Posterior cingulate gyrus (tissue), 11 donors: ENCODE measurements around the gene CCDC188.
A peak's percentile ranks its signal among the peaks of the same experiment; 100 is the strongest.

Source experiments
- DNase-seq, 10 donors: peaks; one replicate each; pipeline versions ENCODE4 v3.0.0 to v3.0.0-alpha.2; 2020 to 2021; ENCODE audit warnings: mixed read lengths in 3 of 10
- intact Hi-C: fragments of 100-400 bp; cut with DNase I; formaldehyde crosslinking; loops from one replicate; pipeline ENCODE4 v1.15.1; 2023

The CCDC188 gene

DNA sequence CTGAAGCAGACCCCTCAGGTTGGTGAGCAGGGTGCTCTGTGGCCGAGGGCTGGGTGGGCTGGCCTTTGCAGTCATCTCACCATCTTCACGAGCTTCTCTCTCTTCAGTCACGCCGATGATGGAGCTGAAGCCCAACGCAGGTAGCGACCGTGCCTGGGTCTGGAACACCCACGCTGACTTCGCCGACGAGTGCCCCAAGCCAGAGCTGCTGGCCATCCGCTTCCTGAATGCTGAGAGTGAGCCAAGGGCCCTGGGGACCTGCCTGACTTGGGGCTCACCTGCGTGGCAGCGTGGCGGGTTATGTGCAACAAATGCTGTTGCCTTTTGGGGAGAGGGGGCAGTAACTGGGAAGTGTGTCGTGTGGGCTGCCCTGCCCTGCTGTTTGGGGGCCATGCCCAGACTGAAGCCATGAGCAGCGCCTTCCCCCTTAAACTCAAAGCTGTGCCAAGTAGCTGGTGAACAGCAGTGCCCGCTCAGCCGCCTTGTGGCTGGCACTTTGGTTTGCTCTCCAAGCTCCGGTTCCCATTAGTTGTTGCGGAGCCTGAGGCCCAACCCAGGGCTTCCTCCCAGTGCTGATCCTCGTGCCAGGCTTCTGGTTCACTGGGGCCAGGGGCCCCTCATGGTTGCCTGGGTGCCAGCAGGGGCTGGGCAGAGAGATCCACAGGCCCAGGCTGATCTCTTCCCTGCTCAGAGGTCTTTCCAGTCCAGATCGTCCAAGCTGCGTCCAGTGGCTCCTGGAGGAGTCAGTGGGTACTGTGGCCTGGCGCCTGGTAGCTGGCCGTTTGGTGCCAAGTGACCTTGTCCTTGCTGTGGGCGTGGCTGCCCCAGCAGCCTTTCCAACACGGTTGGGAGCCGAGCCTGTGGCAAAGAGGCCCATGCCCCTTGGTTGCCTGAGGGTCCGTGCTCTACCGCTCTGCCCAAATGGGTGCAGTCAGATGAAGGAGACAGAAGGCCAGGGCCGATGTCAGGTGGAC is 25.4 kb downstream of the CCDC188 start:
- intact Hi-C loops = no loop called here
- DNase-seq = no peak

- intact Hi-C loops = no loop called here
- DNase-seq = no peak
Measured at GRCh38 chr22:20124083-20124787, 26.6 kb downstream of the CCDC188 start.

GRCh38 chr22:20123366-20124082 is 27.3 kb downstream of the CCDC188 start:
- intact Hi-C loops = no loop called here
- DNase-seq = no peak

- DNase-seq = peak in 2 of 10 donors; percentile 11 to 58
- intact Hi-C loops = no loop called here
Measured at GRCh38 chr22:20121856-20122415, 28.9 kb downstream of the CCDC188 start.

- intact Hi-C loops = loop anchor here (10.0 kb wide), 2 partner anchors 94 to 144 kb away; partner anchors contain the start of gene TANGO2
Measured at GRCh38 chr22:20118300-20119020, 32.4 kb downstream of the CCDC188 start.

DNA sequence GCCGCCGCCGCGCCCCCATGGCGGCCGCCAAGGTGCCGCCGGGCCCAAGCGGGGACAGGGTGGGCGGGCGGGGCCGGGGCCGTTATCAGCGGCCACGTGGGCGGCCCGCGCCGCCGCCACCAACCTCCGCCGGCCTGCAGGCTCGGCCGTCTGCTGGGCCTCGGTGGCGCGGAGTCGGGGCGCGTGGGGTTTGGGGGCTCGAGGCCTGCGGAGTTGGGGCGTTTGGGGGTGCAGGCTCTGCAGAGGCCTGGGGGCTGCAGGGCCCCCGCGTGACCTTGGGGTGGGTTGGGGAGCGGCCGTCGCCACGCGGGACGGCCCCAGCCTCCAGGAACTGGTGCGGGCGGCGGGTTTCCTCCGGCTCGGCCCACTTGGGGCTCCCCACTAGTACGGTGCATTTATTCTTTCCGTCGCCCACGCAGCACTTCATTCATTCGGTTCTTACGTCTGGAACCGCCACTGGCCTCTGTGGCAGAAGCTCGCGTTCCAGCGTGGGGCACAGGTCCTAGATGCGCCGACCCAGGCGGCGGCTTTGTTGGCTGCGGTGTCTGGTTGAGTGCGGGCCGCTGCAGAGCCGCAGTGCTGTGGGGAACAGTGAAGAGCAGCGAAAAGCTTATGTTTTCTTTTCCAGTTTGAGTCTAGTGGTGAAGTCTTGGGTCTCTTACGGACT is 33.1 kb downstream of the CCDC188 start:
- intact Hi-C loops = loop anchor here (1.0 to 10.0 kb wide), 4 partner anchors 13 to 143 kb away; partner anchors contain the start of genes DGCR8, TANGO2 and ZDHHC8
- DNase-seq = peak in 3 of 10 donors; percentile 75 to 84 (median 82)

More at GRCh38 chr22:20118300-20119020, 32.4 kb downstream of the CCDC188 start:
- DNase-seq = peak in 3 of 10 donors; percentile 9 to 31 (median 25)

DNA sequence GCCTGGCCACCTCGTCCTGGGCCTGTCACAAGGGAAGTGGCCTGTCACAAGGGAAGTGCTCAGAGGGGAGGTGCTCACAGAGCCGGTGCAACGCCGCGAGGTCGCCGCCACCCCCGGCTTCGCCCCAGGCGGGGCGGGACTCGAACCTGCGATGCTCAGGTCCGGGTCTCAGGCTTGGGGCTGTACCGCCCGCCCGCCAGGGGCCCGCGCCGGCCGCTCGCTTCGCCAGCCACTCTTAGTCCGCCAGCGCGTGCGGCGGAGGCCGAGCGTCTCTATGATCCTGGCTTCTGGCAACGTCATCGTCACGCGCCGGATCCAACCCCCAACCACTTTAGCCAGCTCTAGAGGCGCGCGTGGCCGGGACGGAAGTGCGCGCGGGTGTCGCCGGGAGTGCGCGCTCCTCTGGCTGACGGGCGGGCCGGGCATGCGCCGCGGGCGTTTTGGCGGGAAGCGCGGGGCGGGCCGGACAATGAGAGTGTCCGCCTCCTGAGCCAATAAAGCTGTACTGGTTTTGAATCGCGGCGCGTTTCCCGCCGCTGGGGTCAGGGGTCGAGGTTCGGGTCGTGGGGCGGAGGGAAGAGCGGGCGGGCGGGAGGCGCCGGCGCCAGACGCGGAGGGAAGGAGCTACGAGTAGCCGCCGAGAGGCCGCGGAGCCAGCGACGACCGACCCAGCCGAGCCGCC is 33.8 kb downstream of the CCDC188 start, which contains the start of gene TRMT2A:
Gene TRMT2A, minus strand, starts transcription at position 276 of the 682 bp plus-strand sequence. CDS start 320 bp downstream, outside the sequence.
- peak; percentile 94 to 99 (median 96) for DNase-seq
- intact Hi-C loops = loop anchor here (1.0 to 10.0 kb wide), 4 partner anchors 14 to 142 kb away; partner anchors contain the start of genes DGCR8, TANGO2 and ZDHHC8

GRCh38 chr22:20116376-20116950 is 34.4 kb downstream of the CCDC188 start:
- DNase-seq = peak in 3 of 10 donors; percentile 54 to 79 (median 77)
- intact Hi-C loops = loop anchor here (2.0 to 10.0 kb wide), 3 partner anchors 14 to 142 kb away; partner anchors contain the start of genes TANGO2 and ZDHHC8

DNA sequence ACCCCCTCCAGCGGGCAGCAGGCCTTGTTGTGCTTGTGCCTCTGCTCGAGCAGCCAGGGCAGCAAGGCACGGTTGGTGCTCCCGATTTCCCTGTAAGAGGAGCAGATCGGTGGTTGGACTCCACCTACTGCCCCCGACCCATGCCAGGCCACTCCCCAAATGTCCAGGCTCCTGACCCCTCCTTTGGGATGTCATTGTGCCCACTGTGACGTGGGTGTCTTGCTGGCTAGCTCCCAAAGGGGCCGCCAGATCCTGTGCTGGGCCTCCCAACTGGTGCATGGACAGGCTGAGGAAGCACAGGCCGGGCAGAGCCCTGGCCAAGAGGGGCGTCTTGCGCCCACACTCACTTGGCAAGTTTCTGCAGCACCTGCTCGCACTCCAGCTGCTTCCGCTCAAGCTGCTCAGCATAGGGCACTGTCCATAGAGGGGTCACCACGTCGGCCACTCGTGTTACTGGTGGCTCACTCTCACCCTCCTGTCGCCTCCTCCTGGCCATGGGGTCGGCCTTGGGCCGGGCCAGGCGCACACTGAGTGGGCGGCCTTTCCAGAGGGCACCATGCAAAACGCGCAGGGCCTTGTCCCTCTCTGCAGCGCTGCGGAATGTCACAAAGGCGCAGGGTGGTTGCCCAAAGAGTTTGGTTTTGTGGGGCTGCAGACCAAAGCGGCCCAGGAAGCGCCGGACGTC is 35.0 kb downstream of the CCDC188 start, which contains the start of gene RANBP1:
Gene RANBP1, plus strand, starts transcription at position 414 of the 685 bp plus-strand sequence. Its CDS starts 81 bp downstream, at position 495.
- intact Hi-C loops = loop anchor here (2.0 to 10.0 kb wide), 3 partner anchors 15 to 141 kb away; partner anchors contain the start of genes TANGO2 and ZDHHC8
- DNase-seq = peak in 3 of 10 donors; percentile 55 to 81 (median 57)

- DNase-seq = peak in 4 of 10 donors; percentile 6 to 77 (median 60)
- intact Hi-C loops = loop anchor here (10.0 kb wide), 2 partner anchors 90 to 140 kb away; partner anchors contain the start of gene TANGO2
Measured at GRCh38 chr22:20114506-20115475, 36.1 kb downstream of the CCDC188 start.

- peak in 4 of 10 donors; percentile 8 to 62 (median 60) for DNase-seq
- intact Hi-C loops = loop anchor here (10.0 kb wide), 2 partner anchors 89 to 139 kb away; partner anchors contain the start of gene TANGO2
Measured at GRCh38 chr22:20113551-20114310, 37.1 kb downstream of the CCDC188 start.

DNA sequence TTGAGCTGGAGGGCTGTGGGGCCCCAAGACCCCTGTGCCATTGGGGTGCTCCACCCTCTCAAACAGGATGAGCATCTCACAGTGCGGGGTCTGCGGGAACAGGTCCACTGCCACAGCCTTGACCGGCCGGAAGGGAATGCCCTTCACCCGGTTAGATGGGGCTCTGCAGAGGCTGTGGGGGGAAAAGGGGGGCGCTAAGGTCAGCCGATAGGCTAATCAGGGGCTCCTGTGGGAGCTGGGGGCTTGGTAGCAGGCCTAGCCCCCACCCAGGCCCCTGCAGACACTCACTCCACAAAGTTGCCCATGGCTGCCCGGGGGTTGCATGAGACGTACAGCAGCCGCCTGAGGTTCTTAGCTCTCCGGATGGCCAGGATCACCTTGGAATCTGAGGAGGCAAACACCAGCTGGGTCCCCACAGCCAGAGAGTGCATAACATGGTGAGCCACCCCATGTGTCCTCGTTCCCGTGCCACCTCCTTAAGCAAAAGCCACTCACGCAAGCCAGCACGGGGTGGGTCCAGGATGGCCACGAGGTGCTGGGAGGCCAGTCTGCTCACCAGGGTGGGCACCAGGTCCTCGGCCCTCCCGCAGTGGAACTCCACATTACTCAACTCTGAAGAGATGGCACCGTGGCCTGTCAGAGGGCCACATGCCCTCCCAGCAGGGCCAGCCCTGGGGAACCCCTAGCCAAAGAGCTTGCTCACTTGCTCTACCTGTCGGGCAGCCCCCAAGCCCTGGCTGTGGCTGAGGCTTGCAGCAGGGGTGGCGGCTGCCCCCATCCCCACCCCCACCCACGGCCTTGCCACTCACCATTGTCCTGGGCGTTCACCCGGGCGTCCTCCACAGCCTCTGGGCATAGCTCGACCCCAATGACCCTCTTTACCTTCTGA is 38.0 kb downstream of the CCDC188 start:
- intact Hi-C loops = loop anchor here (10.0 kb wide), 2 partner anchors 88 to 138 kb away; partner anchors contain the start of gene TANGO2
- peak in 4 of 10 donors; percentile 8 to 74 (median 62) for DNase-seq
